Middle frontal gyrus (tissue), 1 donor: ENCODE data around the gene TBC1D10B.
"Not testable (repeated sequence)": the region's sequence is repeated elsewhere in the genome, so short reads cannot be mapped to it uniquely, and the experiment has no call there.

Source experiments
- DNase-seq: peaks from one replicate; pipeline ENCODE4 v3.0.0-alpha.2; 2015; ENCODE audit warnings: low spot score; ENCODE audit errors: extremely low spot score

The TBC1D10B gene

DNA sequence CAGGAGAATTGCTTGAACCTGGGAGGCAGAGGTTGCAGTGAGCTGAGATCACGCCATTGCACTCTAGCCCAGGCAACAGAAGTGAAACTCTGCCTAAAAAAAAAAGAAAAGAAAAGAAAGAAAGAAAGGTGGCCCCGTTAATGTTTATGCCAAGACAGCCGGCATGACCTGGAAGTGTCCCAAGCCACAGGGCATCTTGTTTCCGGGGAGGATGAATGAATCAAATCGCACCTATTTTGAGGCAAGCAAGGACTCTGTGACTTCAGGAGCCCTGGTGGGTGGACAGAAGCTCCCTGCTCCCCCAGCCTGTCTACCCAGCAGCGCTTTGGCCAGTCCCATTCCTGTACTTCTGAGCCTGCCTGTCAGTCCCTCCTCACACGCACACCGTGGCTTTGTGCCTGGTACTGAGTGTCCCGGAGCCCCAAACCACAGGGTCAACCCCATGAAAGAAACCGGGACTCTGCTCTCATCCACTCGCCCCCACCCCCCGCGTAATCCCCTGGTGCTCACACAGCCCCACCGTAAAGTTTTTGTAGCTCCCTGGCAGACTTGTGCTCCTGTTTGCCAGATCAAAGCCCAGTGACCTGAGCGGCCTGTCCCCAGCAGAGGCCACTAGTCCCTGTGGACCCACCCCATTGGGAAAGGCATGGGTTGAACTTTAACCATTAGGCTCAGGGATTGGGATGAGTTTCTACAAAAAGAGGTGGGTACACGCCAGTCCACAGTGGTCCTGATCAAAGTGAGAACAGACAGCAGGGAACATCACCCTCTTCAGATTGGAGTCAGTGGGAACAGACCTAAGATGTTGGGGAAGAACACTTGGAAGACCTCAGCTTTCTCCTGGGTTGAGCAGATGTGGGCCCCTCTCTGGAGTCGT is 34.5 kb downstream of the TBC1D10B start:
- DNase-seq = no peak

DNA sequence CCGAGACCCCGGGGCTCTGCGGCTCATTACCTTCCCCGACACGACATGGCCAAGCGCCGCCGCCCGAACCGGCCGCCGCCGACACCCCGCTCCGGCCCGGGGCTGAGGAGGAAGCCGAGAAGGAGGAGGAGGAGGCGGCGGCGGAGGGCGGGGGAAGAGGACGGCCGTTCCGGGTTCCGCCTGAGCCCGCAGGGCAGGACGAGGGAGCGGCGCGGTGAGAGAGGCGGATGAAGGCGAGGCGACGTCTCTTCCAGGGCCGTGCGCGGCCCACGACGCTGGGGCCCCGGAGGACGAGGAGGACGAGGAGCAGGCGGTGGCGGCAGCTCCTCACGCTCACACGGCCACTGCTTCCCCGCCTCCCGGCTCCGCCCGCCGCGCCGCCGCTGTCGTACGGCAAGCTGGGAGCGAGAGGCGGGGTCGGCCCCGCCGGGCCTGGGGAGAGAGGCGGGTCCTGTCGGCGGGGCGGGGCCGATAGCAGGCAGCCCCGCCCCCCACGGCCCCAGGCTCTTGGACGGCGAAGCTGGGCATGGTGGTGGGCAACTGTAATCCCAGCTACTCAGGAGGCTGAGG is 35.2 kb downstream of the TBC1D10B start:
- DNase-seq = peak; percentile 53

DNA sequence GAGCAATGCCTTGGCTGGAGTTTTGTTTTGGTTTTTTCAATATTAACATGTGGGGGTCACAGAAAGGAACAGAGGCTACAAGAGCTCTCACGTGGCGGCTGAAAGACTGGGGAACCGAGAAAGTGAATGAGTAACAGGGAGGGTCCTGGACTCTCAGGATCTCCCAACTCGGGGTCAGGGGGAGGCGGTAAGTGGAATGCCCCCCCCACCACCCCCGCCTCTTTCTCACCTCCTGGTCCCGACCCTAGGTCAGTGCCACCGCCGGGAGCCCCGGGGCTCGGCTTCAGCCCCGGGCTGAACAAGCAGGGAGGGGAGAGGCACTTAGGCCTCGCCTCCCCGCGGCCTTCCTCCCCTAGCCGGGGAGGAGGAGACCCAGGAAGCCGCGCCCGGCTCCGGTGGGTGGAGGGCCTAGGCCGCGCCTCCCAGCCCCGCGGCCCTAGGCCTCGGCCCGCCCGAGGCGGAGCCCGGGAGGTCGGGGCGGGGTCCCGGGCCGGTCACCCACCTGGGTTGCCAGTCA is 35.8 kb downstream of the TBC1D10B start:
- DNase-seq = not testable (repeated sequence)

DNA sequence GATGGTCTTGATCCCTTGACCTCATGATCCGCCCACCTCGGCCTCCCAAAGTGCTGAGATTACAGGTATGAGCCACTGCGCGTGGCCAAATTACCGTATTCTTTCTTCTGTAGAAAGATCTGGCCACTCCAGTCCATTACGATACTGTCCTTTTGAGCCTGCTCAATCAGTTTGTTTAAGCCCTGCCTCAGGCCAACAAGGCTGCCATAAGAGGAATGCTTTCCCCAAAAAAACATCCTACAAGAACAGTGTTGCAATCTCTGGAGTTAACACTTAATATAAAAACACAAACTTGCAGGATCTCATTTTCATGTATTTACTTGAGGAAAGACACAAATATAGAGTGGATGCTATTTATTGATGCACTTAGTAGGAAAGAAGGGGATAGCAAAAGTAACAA is 46.1 kb downstream of the TBC1D10B start:
- not testable (repeated sequence) for DNase-seq

DNA sequence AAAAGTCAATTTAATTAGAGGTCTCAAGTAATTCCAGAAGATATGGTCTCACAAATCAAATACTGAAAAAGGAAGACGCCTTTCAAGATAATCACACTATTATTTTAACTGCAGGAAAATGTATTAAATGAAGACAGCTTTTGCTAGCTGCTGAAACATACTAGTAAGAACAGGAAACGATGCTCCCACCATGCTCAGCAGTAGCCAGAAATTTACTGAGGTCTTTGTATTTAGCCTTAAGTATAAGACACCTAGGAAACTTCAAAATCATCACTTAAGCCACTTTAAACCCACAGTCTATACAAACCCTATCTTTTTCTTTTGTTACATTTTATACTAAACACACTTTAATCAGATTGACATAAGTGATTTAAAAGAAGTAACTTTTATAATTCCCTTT is 51.6 kb downstream of the TBC1D10B start:
- DNase-seq = not testable (repeated sequence)

DNA sequence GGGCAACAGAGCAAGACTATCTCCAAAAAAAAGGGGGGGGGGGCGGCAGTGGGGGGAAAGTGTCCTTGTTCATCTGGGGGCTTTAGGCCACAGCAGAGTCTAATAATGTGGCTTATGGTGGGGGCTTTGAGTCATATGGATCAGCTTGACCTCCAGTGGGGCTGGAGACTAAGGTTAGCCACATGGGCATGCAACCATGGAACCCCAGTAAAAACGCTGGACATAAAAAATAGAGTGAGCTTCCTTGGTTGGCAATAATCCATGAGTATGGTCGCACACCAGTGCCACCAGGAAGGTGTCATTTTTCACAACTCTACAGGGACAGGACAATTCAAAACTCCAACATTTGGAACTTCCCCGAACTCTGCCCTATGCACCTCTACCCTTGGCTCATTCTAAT is 59.4 kb downstream of the TBC1D10B start:
- DNase-seq = not testable (repeated sequence)

DNA sequence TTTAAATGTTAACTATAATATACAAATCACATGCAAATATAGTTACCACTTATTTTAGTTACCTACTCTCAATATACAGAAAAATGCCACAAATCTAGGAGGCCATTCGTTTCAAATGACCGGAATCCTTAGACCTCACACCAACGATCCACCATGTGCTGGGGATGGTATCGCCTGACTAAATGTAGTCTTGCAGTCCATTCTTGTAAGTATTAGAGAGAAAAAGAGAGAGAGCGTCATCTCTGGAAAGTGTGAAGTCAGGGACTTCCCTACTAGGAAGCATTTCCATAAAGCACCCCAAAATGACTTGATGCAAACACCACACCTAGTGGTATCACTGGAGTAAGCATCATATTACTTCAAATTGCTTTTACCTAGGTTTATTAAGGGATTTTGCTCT is 61.0 kb downstream of the TBC1D10B start:
- DNase-seq = not testable (repeated sequence)
